ENCODE measurements around the gene SGF29. TPM values are rescaled to one million over a fixed set of nuclear protein-coding genes. Genes with fewer than 3 reads are reported as not detected.
"Not testable (repeated sequence)": the region's sequence is repeated elsewhere in the genome, so short reads cannot be mapped to it uniquely, and the experiment has no call there.

The SGF29 gene
- polyA plus RNA-seq, 1 experiment: 1.7 TPM

GRCh38 chr16:28522792-28523191 is 30.9 kb upstream of the SGF29 start:
- no peak for DNase-seq (ENCODE audit: low read depth, low spot score)
- Histone ChIP-seq H3K27ac (ENCODE audit: low read depth, low read length) (no peak overlapping the region), H3K9me3 (ENCODE audit: control insufficient read depth, insufficient read depth, low read length) (no peaks in the 10 kb centered on the region), H3K4me3 (ENCODE audit: low read depth, low read length) (no peak overlapping the region), H3K27me3 (ENCODE audit: control insufficient read depth, insufficient read depth, low read length) (no peaks in the 10 kb centered on the region)
- ChIA-PET CTCF (no interaction called here), POLR2A (no interaction called here)
- TF ChIP-seq CTCF (IDR thresholded peaks at IDR 0.05; ENCODE audit: low read depth, low read length): no peak

GRCh38 chr16:28524681-28525171 is 29.0 kb upstream of the SGF29 start:
- Histone ChIP-seq H3K27ac (ENCODE audit: low read depth, low read length) (no peak overlapping the region), H3K4me3 (ENCODE audit: low read depth, low read length) (no peak overlapping the region), H3K27me3 (ENCODE audit: control insufficient read depth, insufficient read depth, low read length) (no peaks in the 10 kb centered on the region), H3K9me3 (ENCODE audit: control insufficient read depth, insufficient read depth, low read length) (no peaks in the 10 kb centered on the region)
- DNase-seq (ENCODE audit: low read depth, low spot score): no peak
- TF ChIP-seq CTCF (IDR thresholded peaks at IDR 0.05; ENCODE audit: low read depth, low read length): no peak
- ChIA-PET POLR2A (no interaction called here), CTCF (no interaction called here)

- DNase-seq (ENCODE audit: low read depth, low spot score): no peak
- CTCF ChIA-PET: no interaction called here
These were observed 27.3 kb upstream of the SGF29 start for GRCh38 chr16:28526201-28527099.

GRCh38 chr16:28527100-28527785 is 26.5 kb upstream of the SGF29 start:
- CTCF ChIA-PET; H3K4me3 ChIP-seq (ENCODE audit: low read depth, low read length); H3K9me3 ChIP-seq (ENCODE audit: control insufficient read depth, insufficient read depth, low read length); DNase-seq (ENCODE audit: low read depth, low spot score); H3K27me3 ChIP-seq (ENCODE audit: control insufficient read depth, insufficient read depth, low read length); H3K27ac ChIP-seq (ENCODE audit: low read depth, low read length): not testable (repeated sequence)
- POLR2A ChIA-PET: interaction anchor here (0.7 kb wide), 1 partner anchor 35 kb away, joined by 5 read pairs; the partner anchor contains the start of gene CLN3

More at GRCh38 chr16:28526201-28527099, 27.3 kb upstream of the SGF29 start:
- Histone ChIP-seq H3K27me3 (ENCODE audit: control insufficient read depth, insufficient read depth, low read length) (no peaks in the 10 kb centered on the region), H3K9me3 (ENCODE audit: control insufficient read depth, insufficient read depth, low read length) (no peaks in the 10 kb centered on the region), H3K4me3 (ENCODE audit: low read depth, low read length) (no peak overlapping the region), H3K27ac (ENCODE audit: low read depth, low read length) (no peak overlapping the region)
- TF ChIP-seq CTCF (IDR thresholded peaks at IDR 0.05; ENCODE audit: low read depth, low read length): no peak
- POLR2A ChIA-PET: interaction anchor here (0.6 kb wide), 1 partner anchor 36 kb away, joined by 4 read pairs; no protein-coding TSS in a partner anchor

- ChIA-PET POLR2A (interaction anchor here (0.7 kb wide), 1 partner anchor 36 kb away, joined by 5 read pairs; the partner anchor contains the start of gene CLN3), CTCF (no interaction called here)
- Histone ChIP-seq H3K27me3 (ENCODE audit: control insufficient read depth, insufficient read depth, low read length) (no peaks in the 10 kb centered on the region), H3K4me3 (ENCODE audit: low read depth, low read length) (no peak overlapping the region), H3K27ac (ENCODE audit: low read depth, low read length) (no peak overlapping the region), H3K9me3 (ENCODE audit: control insufficient read depth, insufficient read depth, low read length) (no peaks in the 10 kb centered on the region)
- DNase-seq (ENCODE audit: low read depth, low spot score): no peak
- TF ChIP-seq CTCF (IDR thresholded peaks at IDR 0.05; ENCODE audit: low read depth, low read length): no peak
These were observed 25.7 kb upstream of the SGF29 start for GRCh38 chr16:28527985-28528384.
